SJCRH30 (cell line): Measurements from ENCODE around the gene TTC28. TPM values are rescaled to one million over a fixed set of nuclear protein-coding genes. Genes with fewer than 3 reads are reported as not detected.

Source experiments
- DNase-seq, 2 experiments: peaks; one replicate each; pipeline ENCODE4 v3.0.0-alpha.2; 2015 to 2020
- H3K27ac ChIP-seq: fragments of 250-450 bp; sonication (Bioruptor Pico); 2 replicates; pipeline ENCODE4 v1.5.1; 2020; ENCODE audit warnings: mild to moderate bottlenecking, moderate library complexity
- H3K27me3 ChIP-seq: fragments of 250-450 bp; sonication (Bioruptor Pico); 2 replicates; pipeline ENCODE4 v1.5.1; 2020; ENCODE audit warnings: mild to moderate bottlenecking, moderate library complexity
- H3K36me3 ChIP-seq: fragments of 250-450 bp; sonication (Bioruptor Pico); 2 replicates; pipeline ENCODE4 v1.5.1; 2020; ENCODE audit warnings: mild to moderate bottlenecking, moderate library complexity
- H3K4me1 ChIP-seq: fragments of 250-450 bp; sonication (Bioruptor Pico); 2 replicates; pipeline ENCODE4 v1.5.1; 2020; ENCODE audit warnings: mild to moderate bottlenecking, moderate library complexity
- H3K4me3 ChIP-seq: fragments of 250-450 bp; sonication (Bioruptor Pico); 2 replicates; pipeline ENCODE4 v1.5.1; 2020; ENCODE audit warnings: mild to moderate bottlenecking, moderate library complexity
- H3K9me3 ChIP-seq: fragments of 250-450 bp; sonication (Bioruptor Pico); replicated peaks from 2 replicates; pipeline ENCODE4 v1.5.1; 2020; ENCODE audit warnings: mild to moderate bottlenecking, moderate library complexity
- total RNA-seq: library from RNA; depleted of rRNA; stranded (reverse); fragments of >200 nt; shearing (Covaris generic); gene quantifications from 2 replicates; pipeline ENCODE4 v1.2.3, GENCODE V29; 2014

TTC28 gene
- total RNA-seq, 1 experiment from 2014 or later = 12.8 TPM

- no peaks in the 10 kb centered on the region for H3K27me3 ChIP-seq
- DNase-seq = no peak
Measured at GRCh38 chr22:27980424-27981148, 699.1 kb downstream of the TTC28 start.

GRCh38 chr22:27978802-27979201, 700.8 kb downstream of the TTC28 start:
- no peak for DNase-seq
- H3K4me1 ChIP-seq = peaks cover 6% of the 10 kb centered on the region; the same call in 1 of the 2 replicates
- no peak overlapping the region for H3K27ac ChIP-seq

More at GRCh38 chr22:27980424-27981148, 699.1 kb downstream of the TTC28 start:
- Histone ChIP-seq H3K4me3 (no peak overlapping the region), H3K36me3 (peaks cover 3% of the 10 kb centered on the region), H3K4me1 (no peaks in the 10 kb centered on the region), H3K9me3 (no peaks in the 10 kb centered on the region), H3K27ac (no peak overlapping the region)

DNA sequence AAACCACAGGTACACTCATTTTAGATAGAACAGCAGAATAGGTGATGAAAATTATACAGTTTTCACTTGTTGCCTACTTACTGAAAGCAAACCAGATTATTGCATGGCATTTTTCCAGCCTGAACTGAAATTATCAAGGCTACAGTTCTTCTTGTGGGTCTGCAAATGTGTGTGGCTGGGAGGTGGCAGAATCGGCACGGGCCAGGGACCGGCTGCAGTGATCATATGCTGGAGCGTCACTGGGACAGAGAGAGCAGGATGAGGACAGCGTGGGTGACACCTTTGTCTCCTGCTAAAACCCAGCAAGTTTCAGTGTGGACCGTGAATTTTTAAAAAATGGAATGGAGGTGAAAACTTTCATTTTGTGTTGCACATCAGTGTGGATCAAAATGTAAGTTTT, 701.3 kb downstream of the TTC28 start:
- DNase-seq = no peak
- Histone ChIP-seq H3K27ac (no peak overlapping the region), H3K36me3 (peaks cover 3% of the 10 kb centered on the region), H3K4me3 (no peak overlapping the region), H3K4me1 (peaks cover 11% of the 10 kb centered on the region), H3K9me3 (no peaks in the 10 kb centered on the region), H3K27me3 (no peaks in the 10 kb centered on the region)

More at GRCh38 chr22:27978802-27979201, 700.8 kb downstream of the TTC28 start:
- H3K36me3 ChIP-seq = peaks cover 3% of the 10 kb centered on the region
- no peaks in the 10 kb centered on the region for H3K27me3 ChIP-seq
- no peaks in the 10 kb centered on the region for H3K9me3 ChIP-seq
- no peak overlapping the region for H3K4me3 ChIP-seq

GRCh38 chr22:27976586-27976985, 703.1 kb downstream of the TTC28 start:
- H3K9me3 ChIP-seq = 0 out of 2 replicates have a peak, but pooled peaks cover 2% of the 10 kb centered on the region
- DNase-seq = no peak
- no peak overlapping the region for H3K4me3 ChIP-seq
- H3K27me3 ChIP-seq = no peaks in the 10 kb centered on the region
- H3K36me3 ChIP-seq = no peaks in the 10 kb centered on the region; the same call in 1 of the 2 replicates
- peaks cover 14% of the 10 kb centered on the region for H3K4me1 ChIP-seq
- H3K27ac ChIP-seq = no peak overlapping the region

GRCh38 chr22:27975381-27976013, 704.1 kb downstream of the TTC28 start:
- Histone ChIP-seq H3K4me1 (peaks cover 14% of the 10 kb centered on the region), H3K36me3 (no peaks in the 10 kb centered on the region; the same call in 1 of the 2 replicates), H3K9me3 (peaks cover 6% of the 10 kb centered on the region; the same call in 1 of the 2 replicates), H3K27ac (no peak overlapping the region), H3K27me3 (no peaks in the 10 kb centered on the region), H3K4me3 (no peak overlapping the region)
- DNase-seq = no peak

DNA sequence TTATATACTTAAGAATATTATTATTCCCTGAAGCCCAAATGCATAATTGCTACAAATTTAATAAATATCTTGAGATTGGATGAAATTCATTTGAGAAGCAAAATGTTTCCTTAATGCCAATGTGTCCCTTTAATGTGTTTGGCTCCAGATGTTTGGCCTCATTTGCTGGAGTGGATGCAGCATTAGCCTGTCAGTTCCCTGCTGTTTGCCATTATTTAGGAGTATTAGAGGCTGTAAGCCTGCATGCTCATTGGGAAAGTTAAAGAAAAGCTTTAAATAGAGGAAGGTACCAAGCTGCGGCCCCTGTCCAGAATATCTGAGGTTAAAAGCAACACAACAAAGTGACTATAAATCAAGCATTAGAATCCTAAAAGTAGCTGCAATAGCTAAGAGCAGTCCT, 705.8 kb downstream of the TTC28 start:
- H3K27me3 ChIP-seq = no peaks in the 10 kb centered on the region

DNA sequence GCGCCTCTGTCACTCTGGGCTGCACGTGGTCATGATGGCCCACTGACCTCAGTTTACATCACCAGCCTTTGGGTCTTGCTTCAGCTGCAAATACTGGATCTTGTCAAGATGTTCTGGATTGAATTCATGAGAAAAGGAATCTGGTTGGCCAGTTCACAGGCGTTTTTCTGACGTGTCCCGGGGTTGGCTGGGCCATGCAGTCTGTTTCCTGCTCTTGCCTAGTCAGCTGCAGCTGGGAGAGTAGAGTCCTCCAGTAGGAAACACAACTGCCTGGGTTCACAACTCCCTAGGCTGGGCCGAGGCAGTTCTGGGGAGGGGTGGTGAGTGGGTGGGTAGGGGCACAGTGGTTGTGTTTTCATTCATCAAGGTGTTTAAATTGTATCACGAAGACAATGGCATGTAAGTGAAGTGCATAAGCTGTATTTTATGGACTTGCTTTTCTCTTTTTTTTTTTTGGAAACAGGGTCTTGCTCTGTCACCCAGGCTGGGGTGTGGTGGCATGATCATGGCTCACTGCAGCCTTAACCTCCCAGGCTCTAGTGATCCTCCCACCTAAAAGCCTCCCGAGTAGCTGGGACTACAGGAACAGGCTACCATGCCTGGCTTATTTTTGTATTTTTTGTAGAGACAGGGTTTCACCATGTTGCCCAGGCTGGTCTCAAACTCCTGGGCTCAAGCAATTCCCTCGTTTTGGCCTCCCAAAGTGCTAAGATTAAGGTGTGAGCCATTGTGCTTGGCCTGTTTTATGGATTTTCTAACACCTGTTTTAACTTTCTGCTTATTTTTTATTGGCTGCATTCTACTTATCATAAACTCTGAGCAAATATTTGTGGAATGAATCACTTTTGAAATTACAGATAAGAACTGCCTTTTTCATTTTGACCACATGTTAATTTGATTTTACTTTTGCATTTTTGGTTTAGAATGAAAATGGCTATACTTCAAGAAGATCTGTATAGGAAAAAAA, 706.6 kb downstream of the TTC28 start:
- no peak overlapping the region for H3K4me3 ChIP-seq
- H3K36me3 ChIP-seq = no peaks in the 10 kb centered on the region; the same call in 1 of the 2 replicates
- no peak overlapping the region for H3K27ac ChIP-seq
- peaks cover 6% of the 10 kb centered on the region; the same call in 1 of the 2 replicates for H3K9me3 ChIP-seq
- peaks cover 14% of the 10 kb centered on the region for H3K4me1 ChIP-seq
- DNase-seq = no peak
- H3K27me3 ChIP-seq = no peaks in the 10 kb centered on the region

More for the DNA sequence above, 705.8 kb downstream of the TTC28 start:
- Histone ChIP-seq H3K36me3 (no peaks in the 10 kb centered on the region; the same call in 1 of the 2 replicates), H3K4me3 (no peak overlapping the region), H3K27ac (no peak overlapping the region), H3K9me3 (peaks cover 6% of the 10 kb centered on the region; the same call in 1 of the 2 replicates), H3K4me1 (peaks cover 14% of the 10 kb centered on the region)
- no peak for DNase-seq

GRCh38 chr22:27971926-27972325, 707.7 kb downstream of the TTC28 start:
- H3K9me3 ChIP-seq = peaks cover 6% of the 10 kb centered on the region; the same call in 1 of the 2 replicates
- no peak for DNase-seq
- H3K27ac ChIP-seq = no peak overlapping the region
- H3K4me1 ChIP-seq = peaks cover 14% of the 10 kb centered on the region
- H3K4me3 ChIP-seq = no peak overlapping the region
- no peaks in the 10 kb centered on the region; the same call in 1 of the 2 replicates for H3K36me3 ChIP-seq
- H3K27me3 ChIP-seq = no peaks in the 10 kb centered on the region

DNA sequence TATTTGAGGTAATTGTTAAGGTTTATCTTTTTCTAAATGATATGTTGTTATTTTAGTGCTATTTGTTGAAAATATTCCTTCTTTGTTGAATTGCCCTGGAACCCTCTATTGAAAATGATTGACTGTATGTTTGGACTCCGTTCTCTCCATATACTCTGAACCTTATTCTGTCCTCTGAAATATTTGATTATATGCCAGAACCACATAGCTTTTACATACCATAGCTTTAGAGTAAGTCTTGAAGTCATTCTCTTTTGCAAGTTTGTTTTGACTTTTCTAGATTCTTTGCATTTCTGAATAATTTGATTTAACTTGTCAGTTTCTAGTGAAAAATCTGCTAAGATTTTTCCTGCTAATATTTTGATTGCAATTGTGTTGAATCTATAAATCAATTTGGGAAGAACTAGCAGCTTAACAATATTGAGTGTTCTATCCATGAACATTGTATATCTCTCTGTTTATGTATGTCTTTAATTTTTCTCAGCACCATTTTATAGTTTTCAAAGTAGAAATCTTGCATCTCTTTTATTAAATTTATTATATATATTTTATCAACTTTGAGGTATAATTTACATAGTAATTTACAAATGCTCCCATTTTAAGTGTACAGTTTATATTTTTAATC, 708.9 kb downstream of the TTC28 start:
- Histone ChIP-seq H3K27ac (no peak overlapping the region), H3K4me3 (no peak overlapping the region), H3K36me3 (no peaks in the 10 kb centered on the region; the same call in 1 of the 2 replicates), H3K9me3 (peaks cover 6% of the 10 kb centered on the region; the same call in 1 of the 2 replicates), H3K27me3 (no peaks in the 10 kb centered on the region), H3K4me1 (peaks cover 14% of the 10 kb centered on the region)
- DNase-seq = no peak

GRCh38 chr22:27966168-27967064, 713.2 kb downstream of the TTC28 start:
- Histone ChIP-seq H3K4me3 (no peak overlapping the region), H3K4me1 (peaks cover 15% of the 10 kb centered on the region), H3K27me3 (no peaks in the 10 kb centered on the region), H3K36me3 (no peaks in the 10 kb centered on the region), H3K9me3 (peaks cover 4% of the 10 kb centered on the region; the same call in 1 of the 2 replicates), H3K27ac (no peak overlapping the region)
- no peak for DNase-seq

DNA sequence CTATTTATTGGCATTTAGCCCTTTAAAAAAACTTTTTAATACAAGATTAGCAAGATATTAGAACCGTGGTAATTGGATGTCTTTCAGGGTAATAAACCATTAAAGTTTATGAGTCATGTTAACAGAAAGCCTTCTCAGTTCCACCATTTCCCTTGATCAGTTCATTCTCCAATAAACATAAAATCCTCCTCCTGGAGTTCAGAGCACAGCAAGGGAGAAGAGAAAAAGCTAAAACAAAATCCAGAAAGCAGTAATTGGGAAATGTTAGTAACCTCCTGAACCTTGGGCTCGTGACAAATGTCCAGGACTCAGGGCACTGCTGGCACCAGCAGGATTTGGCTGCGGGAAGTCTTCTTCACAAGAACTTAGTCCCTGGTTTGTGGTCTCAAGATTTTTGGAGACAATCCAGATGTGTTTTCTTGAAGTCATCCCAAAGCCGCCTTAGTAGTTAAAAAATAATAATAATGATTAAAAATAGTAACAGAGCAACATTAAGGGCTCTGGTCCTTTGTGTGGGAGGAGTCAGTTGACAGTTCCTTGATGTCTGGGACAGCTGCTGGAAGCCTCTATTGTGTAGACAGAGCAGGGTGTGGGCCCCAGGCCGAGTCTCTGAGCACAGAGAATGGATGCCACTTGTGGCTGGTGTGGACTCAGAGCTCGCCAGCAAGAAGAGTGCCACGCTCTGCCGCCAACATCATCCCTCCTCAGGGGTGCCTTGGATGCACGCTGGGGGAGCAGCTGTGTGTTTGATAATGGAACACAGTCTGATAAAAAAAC, 717.2 kb downstream of the TTC28 start:
- DNase-seq = peak; percentile 92 to 94
- Histone ChIP-seq H3K27ac (peak overlapping the region; percentile 98), H3K27me3 (no peaks in the 10 kb centered on the region), H3K9me3 (0 out of 2 replicates have a peak, but pooled peaks cover under 1% of the 10 kb centered on the region), H3K36me3 (no peaks in the 10 kb centered on the region), H3K4me1 (peaks cover 22% of the 10 kb centered on the region), H3K4me3 (peak overlapping the region; percentile 42)

DNA sequence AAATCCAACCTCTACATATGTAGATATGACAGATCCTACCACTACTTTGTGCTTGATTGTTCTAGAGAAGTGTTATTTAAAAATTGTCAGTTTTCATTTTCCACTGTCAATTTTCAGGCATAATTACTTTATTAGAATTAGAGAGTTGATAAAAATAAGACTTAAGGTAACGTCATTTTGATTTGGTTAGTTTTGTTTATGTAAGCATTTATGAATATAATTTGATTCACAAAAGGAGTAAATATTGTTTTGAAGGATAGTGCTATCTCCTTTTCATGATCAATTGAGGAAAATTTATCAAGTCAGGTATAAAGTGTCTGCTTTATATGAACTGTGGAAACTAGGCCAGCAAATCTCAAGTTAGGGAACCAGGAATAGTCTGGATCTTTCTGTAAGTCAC, 718.0 kb downstream of the TTC28 start:
- Histone ChIP-seq H3K36me3 (no peaks in the 10 kb centered on the region), H3K27ac (peak overlapping the region; percentile 98), H3K4me3 (peak overlapping the region; percentile 42), H3K27me3 (no peaks in the 10 kb centered on the region), H3K4me1 (peaks cover 22% of the 10 kb centered on the region), H3K9me3 (0 out of 2 replicates have a peak, but pooled peaks cover 4% of the 10 kb centered on the region)
- peak in 1 of 2 experiments; percentile 17 for DNase-seq
